KMS-11 (cell line): ENCODE data around the gene PGR.

ENCODE experiments used
- H2AFZ ChIP-seq: fragments of 200-600 bp; sonication (generic); 2 replicates; pipeline ENCODE4 v1.6.1; 2016; ENCODE audit warnings: antibody characterized with exemption, mixed run types, low read depth
- H3K27ac ChIP-seq: fragments of 200-600 bp; sonication (generic); 2 replicates; pipeline ENCODE4 v1.6.1; 2016; ENCODE audit warnings: mild to moderate bottlenecking, mixed run types
- H3K27me3 ChIP-seq: fragments of 200-600 bp; sonication (generic); 2 replicates; pipeline ENCODE4 v1.6.1; 2017; ENCODE audit warnings: mild to moderate bottlenecking, low read depth, mixed run types, moderate library complexity; ENCODE audit not compliant: insufficient read depth
- H3K36me3 ChIP-seq: fragments of 200-600 bp; sonication (generic); 2 replicates; pipeline ENCODE4 v1.6.1; 2017; ENCODE audit warnings: mild to moderate bottlenecking, mixed run types; ENCODE audit not compliant: insufficient read depth
- H3K4me1 ChIP-seq: fragments of 200-600 bp; sonication (generic); 2 replicates; pipeline ENCODE4 v1.6.1; 2016; ENCODE audit warnings: mild to moderate bottlenecking, low read depth, mixed run types; ENCODE audit not compliant: poor library complexity, severe bottlenecking
- H3K4me2 ChIP-seq: fragments of 200-600 bp; sonication (generic); 2 replicates; pipeline ENCODE4 v1.7.0; 2016; ENCODE audit warnings: mild to moderate bottlenecking, mixed run types
- H3K4me3 ChIP-seq: fragments of 200-600 bp; sonication (generic); IDR thresholded peaks from 2 replicates; pipeline ENCODE4 v1.6.1; 2017; ENCODE audit warnings: low read depth, low read length, mixed read lengths; ENCODE audit not compliant: insufficient read depth
- H3K79me2 ChIP-seq: fragments of 200-600 bp; sonication (generic); 2 replicates; pipeline ENCODE4 v1.6.1; 2016; ENCODE audit warnings: low read depth, mixed run types; ENCODE audit not compliant: insufficient read depth
- H3K9ac ChIP-seq: fragments of 200-600 bp; sonication (generic); 2 replicates; pipeline ENCODE4 v1.6.1; 2016; ENCODE audit warnings: mild to moderate bottlenecking, mixed run types
- H4K20me1 ChIP-seq: fragments of 200-600 bp; sonication (generic); 2 replicates; pipeline ENCODE4 v1.6.1; 2016; ENCODE audit warnings: mild to moderate bottlenecking, mixed run types; ENCODE audit not compliant: insufficient read depth
- TF ChIP-seq, protein P1 (sequence below): fragments of 200-600 bp; sonication (generic); conservative IDR thresholded peaks from 2 replicates; pipeline ENCODE4 v1.6.1; 2017; ENCODE audit warnings: low read depth, mild to moderate bottlenecking, antibody characterized with exemption, low read length, moderate library complexity, mixed read lengths

PGR gene

GRCh38 chr11:101113540-101113939 is 16.1 kb downstream of the PGR start:
- Histone ChIP-seq H3K36me3 (no peaks in the 10 kb centered on the region), H3K9ac (no peak overlapping the region), H4K20me1 (no peaks in the 10 kb centered on the region)

DNA sequence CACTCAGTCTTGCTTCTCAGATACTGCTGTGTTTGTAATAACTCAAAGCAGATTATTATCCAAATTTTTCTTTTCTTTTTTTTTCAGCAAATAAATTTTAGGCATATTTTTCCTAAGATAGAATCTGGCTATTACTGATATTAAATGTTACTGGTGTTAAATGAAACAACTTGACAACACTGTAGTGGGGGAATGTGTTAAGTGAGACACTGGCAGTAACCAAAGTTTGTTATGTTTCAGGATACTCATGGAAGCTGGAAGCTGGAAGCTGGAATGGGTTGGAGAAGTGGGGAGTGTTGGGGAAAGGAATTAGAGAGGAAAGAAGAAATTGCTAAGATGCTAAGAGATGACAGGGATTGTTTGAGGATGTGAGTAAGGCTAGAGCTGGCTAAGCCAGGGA is 24.9 kb downstream of the PGR start:
- Histone ChIP-seq H3K4me1 (no peaks in the 10 kb centered on the region), H3K27me3 (no peaks in the 10 kb centered on the region), H3K4me3 (no peak overlapping the region), H3K9ac (no peak overlapping the region), H3K27ac (no peak overlapping the region), H4K20me1 (no peaks in the 10 kb centered on the region), H3K79me2 (no peaks in the 10 kb centered on the region), H3K4me2 (no peak overlapping the region), H2AFZ (no peak overlapping the region), H3K36me3 (no peaks in the 10 kb centered on the region; the same call in 1 of the 2 replicates)
- TF ChIP-seq, protein P1, sequence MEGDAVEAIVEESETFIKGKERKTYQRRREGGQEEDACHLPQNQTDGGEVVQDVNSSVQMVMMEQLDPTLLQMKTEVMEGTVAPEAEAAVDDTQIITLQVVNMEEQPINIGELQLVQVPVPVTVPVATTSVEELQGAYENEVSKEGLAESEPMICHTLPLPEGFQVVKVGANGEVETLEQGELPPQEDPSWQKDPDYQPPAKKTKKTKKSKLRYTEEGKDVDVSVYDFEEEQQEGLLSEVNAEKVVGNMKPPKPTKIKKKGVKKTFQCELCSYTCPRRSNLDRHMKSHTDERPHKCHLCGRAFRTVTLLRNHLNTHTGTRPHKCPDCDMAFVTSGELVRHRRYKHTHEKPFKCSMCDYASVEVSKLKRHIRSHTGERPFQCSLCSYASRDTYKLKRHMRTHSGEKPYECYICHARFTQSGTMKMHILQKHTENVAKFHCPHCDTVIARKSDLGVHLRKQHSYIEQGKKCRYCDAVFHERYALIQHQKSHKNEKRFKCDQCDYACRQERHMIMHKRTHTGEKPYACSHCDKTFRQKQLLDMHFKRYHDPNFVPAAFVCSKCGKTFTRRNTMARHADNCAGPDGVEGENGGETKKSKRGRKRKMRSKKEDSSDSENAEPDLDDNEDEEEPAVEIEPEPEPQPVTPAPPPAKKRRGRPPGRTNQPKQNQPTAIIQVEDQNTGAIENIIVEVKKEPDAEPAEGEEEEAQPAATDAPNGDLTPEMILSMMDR, result no peak

More at GRCh38 chr11:101113540-101113939, 16.1 kb downstream of the PGR start:
- H3K4me1 ChIP-seq, result no peaks in the 10 kb centered on the region
- TF ChIP-seq, protein P1, result no peak
- no peaks in the 10 kb centered on the region for H3K27me3 ChIP-seq
- no peak overlapping the region for H2AFZ ChIP-seq
- no peak overlapping the region for H3K4me2 ChIP-seq
- H3K79me2 ChIP-seq, result no peaks in the 10 kb centered on the region
- H3K27ac ChIP-seq, result no peak overlapping the region
- H3K4me3 ChIP-seq, result no peak overlapping the region

DNA sequence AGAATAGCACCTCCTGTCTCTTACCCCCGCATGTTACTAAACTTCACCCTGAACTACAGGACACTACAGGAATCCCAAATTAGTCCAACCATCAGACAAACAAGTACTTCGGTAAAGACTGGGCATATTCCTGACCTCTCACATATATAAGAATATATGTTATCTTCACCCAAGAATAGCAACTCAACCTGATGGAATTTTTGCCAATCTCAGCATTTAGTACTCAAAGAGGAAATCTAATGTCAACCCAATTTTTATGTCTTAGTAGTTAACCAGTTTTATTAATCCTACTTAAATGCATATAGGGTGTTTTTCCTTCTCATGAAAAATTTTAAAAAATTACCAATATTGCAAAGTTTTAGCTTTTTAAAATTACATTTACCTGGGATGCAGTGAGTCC is 26.2 kb downstream of the PGR start:
- no peak overlapping the region for H3K4me3 ChIP-seq
- no peak overlapping the region for H3K9ac ChIP-seq
- H3K79me2 ChIP-seq, result no peaks in the 10 kb centered on the region
- H4K20me1 ChIP-seq, result no peaks in the 10 kb centered on the region
- H3K4me1 ChIP-seq, result no peaks in the 10 kb centered on the region
- no peak overlapping the region for H3K4me2 ChIP-seq
- TF ChIP-seq, protein P1, result no peak
- H3K27ac ChIP-seq, result no peak overlapping the region
- no peaks in the 10 kb centered on the region for H3K27me3 ChIP-seq
- H2AFZ ChIP-seq, result no peak overlapping the region
- no peaks in the 10 kb centered on the region; the same call in 1 of the 2 replicates for H3K36me3 ChIP-seq

DNA sequence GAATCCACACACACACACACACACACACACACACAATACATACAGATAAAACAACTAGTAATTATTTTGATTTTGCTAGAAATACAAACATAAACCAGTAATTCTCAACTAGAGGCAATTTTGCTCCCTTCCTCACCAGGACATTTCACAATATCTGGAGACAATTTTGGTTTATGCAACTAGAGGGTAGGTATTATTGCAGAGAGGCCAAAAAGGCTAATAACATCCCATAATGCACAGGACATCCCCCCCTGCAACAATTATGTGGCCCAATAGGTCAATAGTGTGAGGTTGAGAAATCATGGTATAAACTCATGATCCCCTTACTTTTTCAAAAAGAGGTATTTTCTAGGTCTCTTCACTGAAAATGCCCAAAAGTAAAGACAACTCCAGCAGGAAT is 29.0 kb downstream of the PGR start:
- Histone ChIP-seq H3K36me3 (no peaks in the 10 kb centered on the region), H3K9ac (no peak overlapping the region), H3K4me2 (no peak overlapping the region), H3K27me3 (no peaks in the 10 kb centered on the region), H3K79me2 (no peaks in the 10 kb centered on the region), H4K20me1 (no peaks in the 10 kb centered on the region), H3K4me3 (no peak overlapping the region), H3K4me1 (no peaks in the 10 kb centered on the region), H2AFZ (no peak overlapping the region), H3K27ac (no peak overlapping the region)
- TF ChIP-seq, protein P1, result no peak
